Activated CD4-positive, alpha-beta memory T cell treated with anti-CD3 and anti-CD28 coated beads for 36 hours (primary cell): Measurements from ENCODE around the gene PCDHA6. TPM values are rescaled to one million over a fixed set of nuclear protein-coding genes. Genes with fewer than 3 reads are reported as not detected.
"Not testable (repeated sequence)": the region's sequence is repeated elsewhere in the genome, so short reads cannot be mapped to it uniquely, and the experiment has no call there.

Experiments used
- CTCF ChIA-PET: fragments of 350-600 bp; sonication (Branson Sonifier 250); formaldehyde crosslinking; loops from one replicate; lab custom pipeline; 2021; ENCODE audit warnings: antibody characterized with exemption, inconsistent platforms; lab: Charles Lee
- POLR2A ChIA-PET: fragments of 350-600 bp; sonication (Branson Sonifier 250); formaldehyde crosslinking; loops from one replicate; lab custom pipeline; 2021; ENCODE audit warnings: antibody characterized with exemption; lab: Charles Lee
- DNase-seq: peaks from one replicate; pipeline ENCODE4 v3.0.0-alpha.2; 2020
- H3K27ac Mint-ChIP-seq: one replicate; pipeline ENCODE4 v1.8.0; 2021; ENCODE audit warnings: mixed read lengths
- H3K27me3 Mint-ChIP-seq: one replicate; pipeline ENCODE4 v1.8.0; 2021; ENCODE audit warnings: mixed read lengths
- H3K36me3 Mint-ChIP-seq: one replicate; pipeline ENCODE4 v1.8.0; 2021; ENCODE audit warnings: mixed read lengths
- H3K4me1 Mint-ChIP-seq: one replicate; pipeline ENCODE4 v1.8.0; 2021; ENCODE audit warnings: low read depth, mixed read lengths
- H3K4me3 Mint-ChIP-seq: one replicate; pipeline ENCODE4 v1.8.0; 2021; ENCODE audit warnings: mild to moderate bottlenecking, mixed read lengths
- H3K9me3 Mint-ChIP-seq: one replicate; pipeline ENCODE4 v1.8.0; 2021; ENCODE audit warnings: mixed read lengths
- intact Hi-C: fragments of 100-400 bp; cut with micrococcal nuclease; formaldehyde crosslinking; loops from one replicate; pipeline ENCODE4 v1.15.1; 2023
- total RNA-seq, 2 experiments: library from RNA; stranded (reverse); gene quantifications; one replicate each; pipeline ENCODE4 v1.2.3, GENCODE V29; 2021

The PCDHA6 gene
- total RNA-seq, 2 experiments from 2014 or later = not detected

GRCh38 chr5:140801494-140801841 is 26.3 kb upstream of the PCDHA6 start:
- Mint-ChIP-seq H3K4me1 (no peaks in the 10 kb centered on the region), H3K27ac (no peak overlapping the region), H3K27me3 (peaks cover 22% of the 10 kb centered on the region), H3K9me3 (peaks cover 36% of the 10 kb centered on the region), H3K36me3 (peaks cover 8% of the 10 kb centered on the region), H3K4me3 (no peak overlapping the region)
- ChIA-PET CTCF (no interaction called here), POLR2A (no interaction called here)
- intact Hi-C loops = no loop called here
- no peak for DNase-seq

DNA sequence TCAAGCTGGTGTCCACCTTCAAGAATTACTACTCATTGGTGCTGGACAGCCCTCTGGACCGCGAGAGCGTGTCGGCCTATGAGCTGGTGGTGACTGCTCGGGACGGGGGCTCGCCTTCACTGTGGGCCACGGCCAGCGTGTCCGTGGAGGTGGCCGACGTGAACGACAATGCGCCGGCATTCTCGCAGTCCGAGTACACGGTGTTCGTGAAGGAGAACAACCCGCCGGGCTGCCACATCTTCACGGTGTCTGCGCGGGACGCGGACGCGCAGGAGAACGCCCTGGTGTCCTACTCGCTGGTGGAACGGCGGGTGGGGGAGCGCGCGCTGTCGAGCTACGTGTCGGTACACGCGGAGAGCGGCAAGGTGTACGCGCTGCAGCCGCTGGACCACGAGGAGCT is 25.4 kb upstream of the PCDHA6 start:
- H3K27me3 Mint-ChIP-seq = peaks cover 26% of the 10 kb centered on the region
- H3K4me3 Mint-ChIP-seq, H3K27ac Mint-ChIP-seq, POLR2A ChIA-PET, intact Hi-C loops, CTCF ChIA-PET, DNase-seq, H3K4me1 Mint-ChIP-seq: not testable (repeated sequence)
- peaks cover 10% of the 10 kb centered on the region for H3K36me3 Mint-ChIP-seq
- peaks cover 38% of the 10 kb centered on the region for H3K9me3 Mint-ChIP-seq

GRCh38 chr5:140802781-140803271 is 24.9 kb upstream of the PCDHA6 start:
- no peak for DNase-seq
- H3K27ac Mint-ChIP-seq = no peak overlapping the region
- H3K4me3 Mint-ChIP-seq = no peak overlapping the region
- peaks cover 41% of the 10 kb centered on the region for H3K9me3 Mint-ChIP-seq
- no peaks in the 10 kb centered on the region for H3K4me1 Mint-ChIP-seq
- intact Hi-C loops = no loop called here
- H3K36me3 Mint-ChIP-seq = peaks cover 14% of the 10 kb centered on the region
- peaks cover 26% of the 10 kb centered on the region for H3K27me3 Mint-ChIP-seq
- ChIA-PET POLR2A (no interaction called here), CTCF (no interaction called here)

- POLR2A ChIA-PET = no interaction called here
- H3K27ac Mint-ChIP-seq = no peak within 1 kb of the TSS
- peaks cover 39% of the 10 kb centered on the region for H3K9me3 Mint-ChIP-seq
- H3K36me3 Mint-ChIP-seq = peaks cover 16% of the 10 kb centered on the region
- H3K4me1 Mint-ChIP-seq = no peaks in the 10 kb centered on the region
- peaks cover 12% of the 10 kb centered on the region for H3K27me3 Mint-ChIP-seq
- no peak within 1 kb of the TSS for H3K4me3 Mint-ChIP-seq
- DNase-seq = peak; percentile 32
- CTCF ChIA-PET = interaction anchor here (0.5 to 2.9 kb wide), 5 partner anchors 10 to 338 kb away, joined by 3 to 11 read pairs (median 3); partner anchors contain the start of gene PCDHA1
- intact Hi-C loops = no loop called here
These were observed 20.7 kb upstream of the PCDHA6 start, which contains the start of gene PCDHA4 for GRCh38 chr5:140806834-140807775. TSS of gene PCDHA4 (plus strand) at chr5:140807068.

DNA sequence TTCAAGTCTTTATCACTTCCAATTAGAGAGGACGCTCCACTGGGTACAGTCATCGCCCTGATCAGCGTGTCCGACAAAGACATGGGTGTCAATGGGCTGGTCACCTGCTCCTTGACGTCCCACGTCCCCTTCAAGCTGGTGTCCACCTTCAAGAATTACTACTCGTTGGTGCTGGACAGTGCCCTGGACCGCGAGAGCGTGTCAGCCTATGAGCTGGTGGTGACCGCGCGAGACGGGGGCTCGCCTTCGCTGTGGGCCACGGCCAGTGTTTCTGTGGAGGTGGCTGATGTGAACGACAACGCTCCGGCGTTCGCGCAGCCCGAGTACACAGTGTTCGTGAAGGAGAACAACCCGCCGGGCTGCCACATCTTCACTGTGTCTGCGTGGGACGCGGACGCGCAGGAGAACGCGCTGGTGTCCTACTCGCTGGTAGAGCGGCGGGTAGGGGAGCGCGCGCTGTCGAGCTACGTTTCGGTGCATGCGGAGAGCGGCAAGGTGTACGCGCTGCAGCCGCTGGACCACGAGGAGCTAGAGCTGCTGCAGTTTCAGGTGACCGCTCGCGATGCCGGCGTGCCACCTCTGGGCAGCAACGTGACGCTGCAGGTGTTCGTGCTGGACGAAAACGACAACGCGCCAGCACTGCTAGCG is 19.4 kb upstream of the PCDHA6 start:
- CTCF ChIA-PET = interaction anchor here (0.8 to 2.9 kb wide), 4 partner anchors 9 to 265 kb away, joined by 3 to 11 read pairs (median 3); partner anchors contain the start of gene PCDHA1
- Mint-ChIP-seq H3K36me3 (peaks cover 14% of the 10 kb centered on the region), H3K9me3 (peaks cover 34% of the 10 kb centered on the region), H3K27me3 (peaks cover 12% of the 10 kb centered on the region)
- H3K4me1 Mint-ChIP-seq, H3K27ac Mint-ChIP-seq, POLR2A ChIA-PET, H3K4me3 Mint-ChIP-seq, intact Hi-C loops, DNase-seq: not testable (repeated sequence)

- intact Hi-C loops = no loop called here
- POLR2A ChIA-PET = no interaction called here
- no peak for DNase-seq
- CTCF ChIA-PET = no interaction called here
- Mint-ChIP-seq H3K27ac (no peak overlapping the region), H3K4me1 (no peaks in the 10 kb centered on the region), H3K36me3 (peaks cover 13% of the 10 kb centered on the region), H3K27me3 (peaks cover 12% of the 10 kb centered on the region), H3K4me3 (no peak overlapping the region), H3K9me3 (peaks cover 30% of the 10 kb centered on the region)
These were observed 18.9 kb upstream of the PCDHA6 start for GRCh38 chr5:140808889-140809291.

GRCh38 chr5:140821375-140822280 is 6.1 kb upstream of the PCDHA6 start, which contains the start of gene PCDHA5:
TSS of gene PCDHA5 (plus strand) at chr5:140821613.
- peak; percentile 36 for DNase-seq
- Mint-ChIP-seq H3K27me3 (peaks cover 3% of the 10 kb centered on the region), H3K4me3 (no peak within 1 kb of the TSS), H3K36me3 (no peaks in the 10 kb centered on the region), H3K4me1 (no peaks in the 10 kb centered on the region), H3K9me3 (peaks cover 11% of the 10 kb centered on the region), H3K27ac (no peak within 1 kb of the TSS)
- ChIA-PET CTCF (interaction anchor here (0.6 to 1.0 kb wide), 2 partner anchors 121 to 215 kb away, joined by 3 read pairs; no protein-coding TSS in a partner anchor), POLR2A (no interaction called here)
- intact Hi-C loops = no loop called here

DNA sequence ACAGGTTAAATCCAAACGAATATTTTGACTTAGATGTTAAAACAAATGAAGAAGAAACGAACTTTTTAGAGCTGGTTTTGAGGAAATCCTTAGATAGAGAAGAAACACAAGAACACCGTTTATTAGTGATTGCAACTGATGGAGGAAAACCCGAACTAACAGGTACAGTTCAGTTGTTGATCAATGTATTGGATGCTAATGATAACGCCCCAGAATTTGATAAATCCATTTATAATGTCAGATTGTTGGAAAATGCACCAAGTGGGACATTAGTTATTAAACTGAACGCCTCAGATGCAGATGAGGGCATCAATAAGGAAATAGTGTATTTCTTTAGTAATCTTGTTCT is 5.5 kb upstream of the PCDHA6 start:
- intact Hi-C loops = no loop called here
- ChIA-PET POLR2A (no interaction called here), CTCF (interaction anchor here (0.6 to 1.0 kb wide), 2 partner anchors 120 to 214 kb away, joined by 3 read pairs; no protein-coding TSS in a partner anchor)
- Mint-ChIP-seq H3K27me3 (peaks cover 8% of the 10 kb centered on the region), H3K4me3 (no peak overlapping the region), H3K27ac (no peak overlapping the region), H3K9me3 (peaks cover 13% of the 10 kb centered on the region), H3K36me3 (peaks cover 3% of the 10 kb centered on the region), H3K4me1 (no peaks in the 10 kb centered on the region)
- no peak for DNase-seq

DNA sequence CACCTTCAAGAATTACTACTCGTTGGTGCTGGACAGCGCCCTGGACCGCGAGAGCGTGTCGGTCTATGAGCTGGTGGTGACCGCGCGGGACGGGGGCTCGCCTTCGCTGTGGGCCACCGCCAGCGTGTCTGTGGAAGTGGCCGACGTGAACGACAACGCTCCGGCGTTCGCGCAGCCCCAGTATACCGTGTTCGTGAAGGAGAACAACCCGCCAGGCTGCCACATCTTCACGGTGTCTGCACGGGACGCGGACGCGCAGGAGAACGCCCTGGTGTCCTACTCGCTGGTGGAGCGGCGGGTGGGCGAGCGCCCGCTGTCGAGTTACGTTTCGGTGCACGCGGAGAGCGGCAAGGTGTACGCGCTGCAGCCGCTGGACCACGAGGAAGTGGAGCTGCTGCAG is 4.8 kb upstream of the PCDHA6 start:
- H3K9me3 Mint-ChIP-seq = peaks cover 15% of the 10 kb centered on the region
- intact Hi-C loops, DNase-seq, H3K36me3 Mint-ChIP-seq, CTCF ChIA-PET, H3K4me3 Mint-ChIP-seq, POLR2A ChIA-PET, H3K4me1 Mint-ChIP-seq, H3K27ac Mint-ChIP-seq: not testable (repeated sequence)
- peaks cover 12% of the 10 kb centered on the region for H3K27me3 Mint-ChIP-seq

DNA sequence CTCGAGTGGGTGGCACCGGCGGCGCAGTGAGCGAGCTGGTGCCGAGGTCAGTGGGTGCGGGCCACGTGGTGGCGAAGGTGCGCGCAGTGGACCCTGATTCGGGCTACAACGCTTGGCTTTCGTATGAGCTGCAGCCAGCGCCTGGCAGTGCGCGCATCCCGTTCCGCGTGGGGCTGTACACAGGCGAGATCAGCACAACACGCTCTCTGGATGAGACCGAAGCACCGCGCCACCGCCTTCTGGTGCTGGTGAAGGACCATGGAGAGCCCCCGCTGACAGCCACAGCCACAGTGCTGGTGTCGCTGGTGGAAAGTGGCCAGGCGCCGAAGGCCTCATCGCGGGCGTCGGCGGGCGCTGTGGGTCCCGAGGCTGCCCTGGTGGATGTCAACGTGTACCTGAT is 4.3 kb upstream of the PCDHA6 start:
- Mint-ChIP-seq H3K4me1 (no peaks in the 10 kb centered on the region), H3K36me3 (peaks cover 8% of the 10 kb centered on the region), H3K4me3 (no peak overlapping the region), H3K27ac (no peak overlapping the region), H3K27me3 (peaks cover 12% of the 10 kb centered on the region), H3K9me3 (peaks cover 18% of the 10 kb centered on the region)
- CTCF ChIA-PET = no interaction called here
- intact Hi-C loops = no loop called here
- POLR2A ChIA-PET = no interaction called here
- no peak for DNase-seq

DNA sequence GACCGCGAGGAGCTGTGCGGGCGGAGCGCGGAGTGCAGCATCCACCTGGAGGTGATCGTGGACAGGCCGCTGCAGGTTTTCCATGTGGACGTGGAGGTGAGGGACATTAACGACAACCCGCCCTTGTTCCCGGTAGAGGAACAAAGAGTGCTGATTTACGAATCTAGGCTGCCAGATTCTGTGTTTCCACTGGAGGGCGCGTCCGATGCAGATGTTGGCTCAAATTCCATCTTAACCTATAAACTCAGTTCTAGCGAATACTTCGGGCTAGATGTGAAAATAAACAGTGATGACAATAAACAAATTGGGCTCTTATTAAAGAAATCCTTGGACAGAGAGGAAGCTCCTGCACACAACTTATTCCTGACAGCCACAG is 590 bp downstream of the PCDHA6 start:
- H3K36me3 Mint-ChIP-seq = peaks cover 21% of the 10 kb centered on the region
- no peak overlapping the region for H3K4me3 Mint-ChIP-seq
- H3K4me1 Mint-ChIP-seq = no peaks in the 10 kb centered on the region
- ChIA-PET CTCF (interaction anchor here (0.7 kb wide), 1 partner anchor 13 kb away, joined by 3 read pairs; no protein-coding TSS in a partner anchor), POLR2A (no interaction called here)
- intact Hi-C loops = no loop called here
- DNase-seq = no peak
- H3K9me3 Mint-ChIP-seq = peaks cover 28% of the 10 kb centered on the region
- H3K27ac Mint-ChIP-seq = no peak overlapping the region
- H3K27me3 Mint-ChIP-seq = peaks cover 23% of the 10 kb centered on the region
